ENCODE measurements around the gene CPEB3. TPM values are rescaled to one million over a fixed set of nuclear protein-coding genes. Genes with fewer than 3 reads are reported as not detected.

CPEB3 gene
- total RNA-seq, 2 experiments from 2014 or later = 1.2 to 1.3 TPM

DNA sequence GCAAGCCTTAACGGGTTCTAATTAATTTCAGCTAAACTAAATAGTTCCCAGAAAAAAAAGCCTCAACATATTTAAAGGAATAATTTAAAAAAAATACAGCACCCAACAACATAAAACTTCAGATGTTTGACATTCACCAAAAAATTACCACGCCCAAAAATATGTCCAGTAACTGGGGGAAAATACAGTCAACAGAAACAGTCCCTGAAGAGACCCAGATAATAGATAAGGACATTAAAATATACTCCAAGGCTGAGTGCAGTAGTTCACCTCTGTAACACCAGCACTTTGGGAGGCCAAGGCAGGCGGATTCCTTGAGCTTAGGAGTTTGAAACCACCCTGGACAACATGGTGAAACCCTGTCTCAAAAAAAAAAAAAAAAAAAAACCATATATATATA lies 289.3 kb downstream of the CPEB3 start:
- Histone ChIP-seq H3K36me3 (ENCODE audit: insufficient read depth, low read length) (peaks cover 26% of the 10 kb centered on the region), H3K4me1 (ENCODE audit: insufficient read depth, low read length) (no peaks in the 10 kb centered on the region), H3K27ac (ENCODE audit: low read depth in 1 of 2, low read length in 2 of 2) (no peak overlapping the region), H3K4me3 (ENCODE audit: low read length) (no peak overlapping the region), H3K9me3 (ENCODE audit: control insufficient read depth in 1 of 2, insufficient read depth in 1 of 2, low read length in 2 of 2) (no peaks in the 10 kb centered on the region), H3K27me3 (ENCODE audit: control insufficient read depth in 1 of 2, insufficient read depth in 2 of 2, low read length in 2 of 2) (no peaks in the 10 kb centered on the region)
- DNase-seq (no peak), ATAC-seq (ENCODE audit: poor library complexity) (no peak)
- Mint-ChIP-seq H3K9me3 (peaks cover 5% of the 10 kb centered on the region), H3K4me3 (no peak overlapping the region), H3K36me3 (ENCODE audit: low read depth) (peaks cover 93% of the 10 kb centered on the region), H3K27me3 (no peaks in the 10 kb centered on the region), H3K4me1 (ENCODE audit: low read depth) (no peaks in the 10 kb centered on the region), H3K27ac (no peak overlapping the region)
- intact Hi-C loops (cut with DNase I, micrococcal nuclease) = no loop called here
- ChIA-PET POLR2A (no interaction called here), CTCF (no interaction called here)
- TF ChIP-seq, protein P1, sequence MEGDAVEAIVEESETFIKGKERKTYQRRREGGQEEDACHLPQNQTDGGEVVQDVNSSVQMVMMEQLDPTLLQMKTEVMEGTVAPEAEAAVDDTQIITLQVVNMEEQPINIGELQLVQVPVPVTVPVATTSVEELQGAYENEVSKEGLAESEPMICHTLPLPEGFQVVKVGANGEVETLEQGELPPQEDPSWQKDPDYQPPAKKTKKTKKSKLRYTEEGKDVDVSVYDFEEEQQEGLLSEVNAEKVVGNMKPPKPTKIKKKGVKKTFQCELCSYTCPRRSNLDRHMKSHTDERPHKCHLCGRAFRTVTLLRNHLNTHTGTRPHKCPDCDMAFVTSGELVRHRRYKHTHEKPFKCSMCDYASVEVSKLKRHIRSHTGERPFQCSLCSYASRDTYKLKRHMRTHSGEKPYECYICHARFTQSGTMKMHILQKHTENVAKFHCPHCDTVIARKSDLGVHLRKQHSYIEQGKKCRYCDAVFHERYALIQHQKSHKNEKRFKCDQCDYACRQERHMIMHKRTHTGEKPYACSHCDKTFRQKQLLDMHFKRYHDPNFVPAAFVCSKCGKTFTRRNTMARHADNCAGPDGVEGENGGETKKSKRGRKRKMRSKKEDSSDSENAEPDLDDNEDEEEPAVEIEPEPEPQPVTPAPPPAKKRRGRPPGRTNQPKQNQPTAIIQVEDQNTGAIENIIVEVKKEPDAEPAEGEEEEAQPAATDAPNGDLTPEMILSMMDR (IDR thresholded peaks at IDR 0.05) = no peak

Other genes starting within 250 kb of the CPEB3 start
- 10 to 100 TPM; 33.5 to 36.1 TPM for gene MARCHF5, start 89 bp upstream of the CPEB3 start, total RNA-seq